HG03064 (cell line): ENCODE measurements around the gene EEF1A2.
"Not testable (repeated sequence)": the region's sequence is repeated elsewhere in the genome, so short reads cannot be mapped to it uniquely, and the experiment has no call there.

Source experiments
- ATAC-seq: cut with Tn5 transposase; IDR thresholded peaks from one replicate; pipeline ENCODE4 v1.9.1; 2021; ENCODE audit warnings: low read depth; ENCODE audit not compliant: unreplicated experiment

The EEF1A2 gene

DNA sequence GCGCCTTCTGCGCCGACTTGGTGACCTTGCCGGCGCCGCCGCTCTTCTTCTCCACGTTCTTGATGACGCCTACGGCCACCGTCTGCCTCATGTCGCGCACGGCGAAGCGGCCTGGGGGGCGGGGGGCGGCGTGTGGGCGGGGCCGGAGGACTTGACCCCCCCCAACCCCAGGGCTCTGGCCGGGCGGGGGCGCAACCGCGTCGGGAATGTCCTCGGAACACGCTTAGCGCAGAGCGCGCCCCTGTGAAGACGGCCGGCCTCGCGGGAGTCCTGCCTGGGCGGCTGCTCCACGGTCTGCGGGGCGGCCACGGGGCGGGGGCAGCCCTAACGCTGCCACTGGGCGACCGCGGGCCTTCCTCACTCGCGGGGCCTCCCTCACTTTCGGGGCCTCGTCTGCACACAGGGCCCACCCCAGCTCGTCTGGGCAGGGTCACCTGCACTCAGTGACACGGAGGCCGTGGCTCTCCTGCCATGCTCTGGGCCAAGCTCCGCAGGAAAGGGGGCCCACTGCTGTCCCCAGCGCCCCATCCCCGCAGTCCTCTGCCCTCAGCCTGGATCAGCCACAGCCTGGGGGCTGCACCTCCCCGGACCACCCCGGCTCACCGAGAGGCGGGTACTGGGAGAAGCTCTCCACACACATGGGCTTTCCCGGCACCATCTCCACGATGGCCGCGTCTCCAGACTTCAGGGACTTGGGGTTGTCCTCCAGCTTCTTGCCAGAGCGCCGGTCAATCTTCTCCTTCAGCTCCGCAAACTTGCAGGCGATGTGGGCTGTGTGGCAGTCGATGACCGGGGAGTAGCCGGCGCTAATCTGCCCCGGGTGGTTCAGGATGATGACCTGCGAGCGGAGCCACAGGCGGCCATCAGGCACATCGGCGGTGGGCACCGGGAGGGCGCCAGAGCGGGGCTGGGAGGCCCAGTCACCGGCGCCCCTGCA is 10.3 kb downstream of the EEF1A2 start:
- no peak for ATAC-seq

GRCh38 chr20:63487781-63488241 is 11.1 kb downstream of the EEF1A2 start:
- no peak for ATAC-seq

- no peak for ATAC-seq
Measured at GRCh38 chr20:63487116-63487764, 11.6 kb downstream of the EEF1A2 start.

GRCh38 chr20:63486300-63486855 is 12.5 kb downstream of the EEF1A2 start:
- no peak for ATAC-seq

- no peak for ATAC-seq
Measured at GRCh38 chr20:63484651-63485403, 14.1 kb downstream of the EEF1A2 start.

GRCh38 chr20:63484236-63484635 is 14.6 kb downstream of the EEF1A2 start:
- no peak for ATAC-seq

DNA sequence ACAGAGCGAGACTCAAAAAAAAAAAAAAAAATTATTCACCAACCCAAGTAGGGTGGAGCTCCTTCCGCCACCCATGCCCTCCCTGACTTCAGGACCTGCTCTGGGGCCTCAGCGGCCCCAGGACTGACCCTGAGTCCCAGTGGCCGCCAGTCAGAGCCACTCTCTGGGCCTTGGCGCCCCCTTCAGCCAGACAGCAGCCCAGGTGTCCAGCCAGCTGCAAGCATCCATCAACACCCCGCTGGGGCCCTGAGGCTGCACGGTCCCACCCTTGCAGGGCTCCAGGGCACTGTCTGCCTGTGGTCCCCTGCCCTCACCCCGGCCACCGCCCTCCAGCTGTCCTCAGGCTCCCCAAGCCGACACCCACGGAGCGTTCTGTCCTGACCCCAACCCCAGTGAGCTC is 15.0 kb downstream of the EEF1A2 start:
- ATAC-seq: no peak

DNA sequence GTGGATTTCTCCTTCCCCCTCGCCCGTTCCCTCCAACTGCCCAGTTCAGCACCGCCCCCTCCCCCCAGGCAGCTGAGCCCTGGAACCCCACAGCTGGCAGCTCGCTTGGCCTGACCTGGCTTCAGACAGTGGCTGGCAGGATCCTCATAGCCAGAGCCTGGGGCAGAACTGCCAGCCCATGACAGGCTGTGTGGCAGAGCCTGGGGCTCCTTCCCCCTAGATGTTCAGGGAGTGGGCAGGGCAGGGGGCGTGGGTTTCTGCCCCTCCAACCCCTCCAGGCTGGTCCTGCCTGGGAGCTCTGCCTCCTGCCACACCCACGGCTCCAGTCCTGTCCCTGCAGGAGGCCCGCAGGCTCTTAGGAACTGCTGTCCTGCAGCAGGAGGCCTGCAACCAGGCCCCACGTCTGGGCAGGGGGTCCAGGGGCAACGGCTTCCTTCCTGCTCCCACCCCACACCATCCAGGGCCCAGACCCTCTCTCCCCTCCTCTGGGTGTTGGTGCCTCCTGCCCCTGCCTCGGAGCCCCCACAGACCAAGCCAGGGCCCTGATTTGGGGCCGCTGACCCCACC is 16.8 kb downstream of the EEF1A2 start:
- no peak for ATAC-seq

GRCh38 chr20:63481503-63481902 is 17.4 kb downstream of the EEF1A2 start:
- ATAC-seq: no peak

DNA sequence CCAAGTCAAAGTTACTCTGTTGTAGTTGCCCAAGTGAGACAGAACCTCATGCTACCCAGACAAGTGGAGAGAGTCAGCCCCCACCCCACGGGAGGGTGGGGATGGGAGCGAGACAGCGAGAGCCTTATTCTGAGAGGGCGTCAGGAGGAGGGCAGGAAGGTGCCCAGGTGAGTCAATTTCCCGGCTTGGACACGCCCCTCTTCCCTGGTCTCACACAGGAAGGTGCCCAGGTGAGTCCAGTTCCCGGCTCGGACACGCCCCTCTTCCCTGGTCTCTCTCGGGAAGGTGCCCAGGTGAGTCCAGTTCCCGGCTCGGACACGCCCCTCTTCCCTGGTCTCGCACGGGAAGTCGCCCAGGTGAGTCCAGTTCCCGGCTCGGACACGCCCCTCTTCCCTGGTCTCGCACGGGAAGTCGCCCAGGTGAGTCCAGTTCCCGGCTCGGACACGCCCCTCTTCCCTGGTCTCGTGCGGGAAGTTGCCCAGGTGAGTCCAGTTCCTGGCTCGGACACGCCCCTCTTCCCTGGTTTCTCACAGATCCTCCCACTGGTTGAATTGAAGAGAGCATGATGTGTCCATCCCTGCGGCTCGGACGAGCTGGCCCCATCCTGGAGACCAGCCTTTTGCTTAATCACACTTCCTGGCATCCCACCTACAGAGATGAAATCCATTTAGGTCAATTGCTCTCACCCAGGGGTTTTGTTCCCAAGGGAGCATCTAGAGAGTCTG is 19.0 kb downstream of the EEF1A2 start:
- not testable (repeated sequence) for ATAC-seq

- no peak for ATAC-seq
Measured at GRCh38 chr20:63478346-63479302, 20.3 kb downstream of the EEF1A2 start.

DNA sequence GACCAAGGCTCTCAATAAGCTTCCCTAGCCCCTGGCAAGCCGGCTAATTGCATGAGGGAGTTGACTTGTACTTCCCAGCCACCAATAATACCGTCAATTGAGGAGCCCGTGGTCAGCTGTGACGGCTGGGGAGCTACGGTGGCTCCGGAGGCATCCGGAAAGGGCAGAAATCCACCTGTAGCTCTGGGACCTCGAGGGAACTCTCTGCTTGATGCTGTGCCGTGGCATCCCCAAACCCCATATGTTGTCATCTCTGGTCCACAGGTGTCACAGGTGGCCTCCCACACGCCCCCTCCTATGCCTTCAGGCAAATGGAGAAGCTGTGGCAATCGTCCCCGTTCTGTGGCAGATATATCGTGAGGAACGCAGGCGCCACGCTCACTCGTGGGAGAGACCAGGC is 20.9 kb downstream of the EEF1A2 start:
- ATAC-seq: no peak

DNA sequence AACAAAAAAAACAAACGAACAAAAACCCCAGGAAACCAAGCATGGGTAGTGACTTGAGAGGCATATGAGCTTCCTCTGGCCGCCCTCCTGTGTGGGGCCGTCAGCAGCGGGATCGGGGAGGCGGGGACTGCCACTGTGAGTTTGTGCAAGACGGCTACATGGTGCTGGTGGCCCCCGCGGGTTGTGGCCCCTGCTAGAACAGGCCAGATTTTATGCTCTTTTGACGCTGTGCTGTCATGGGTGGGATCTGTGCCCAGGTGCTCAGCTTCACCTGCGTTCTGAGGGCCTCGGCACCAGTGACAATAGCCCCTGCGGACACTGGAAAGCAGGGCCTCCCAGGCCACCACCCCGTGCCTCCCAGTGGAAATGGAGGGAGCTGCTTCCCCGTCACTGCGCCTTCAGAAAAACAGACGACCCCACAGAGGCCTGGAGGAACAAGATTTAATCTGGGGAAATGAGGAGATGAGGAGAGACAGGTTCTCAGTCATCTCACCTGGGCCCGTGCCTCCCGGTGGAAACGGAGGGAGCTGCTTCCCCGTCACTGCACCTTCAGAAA is 21.7 kb downstream of the EEF1A2 start:
- no peak for ATAC-seq

DNA sequence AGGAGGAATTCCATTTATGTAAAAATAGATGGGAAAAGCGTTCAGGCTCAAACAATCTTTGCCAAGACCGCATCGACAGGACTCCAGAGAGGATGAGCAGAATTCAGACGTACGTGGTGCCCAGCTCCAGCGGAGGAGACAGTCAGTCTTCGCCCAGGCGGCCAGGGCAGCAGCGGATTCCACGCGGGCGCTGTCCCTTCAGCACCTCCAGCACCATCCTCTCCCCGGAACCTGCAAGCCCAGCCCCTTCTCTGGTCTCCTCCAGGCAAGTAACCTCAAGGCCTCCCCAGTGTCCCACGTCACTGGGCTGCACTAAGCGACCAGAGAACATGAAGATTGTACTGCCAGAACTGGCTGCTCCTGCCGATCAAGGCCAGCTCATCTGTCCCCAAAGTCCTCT is 23.7 kb downstream of the EEF1A2 start:
- no peak for ATAC-seq

DNA sequence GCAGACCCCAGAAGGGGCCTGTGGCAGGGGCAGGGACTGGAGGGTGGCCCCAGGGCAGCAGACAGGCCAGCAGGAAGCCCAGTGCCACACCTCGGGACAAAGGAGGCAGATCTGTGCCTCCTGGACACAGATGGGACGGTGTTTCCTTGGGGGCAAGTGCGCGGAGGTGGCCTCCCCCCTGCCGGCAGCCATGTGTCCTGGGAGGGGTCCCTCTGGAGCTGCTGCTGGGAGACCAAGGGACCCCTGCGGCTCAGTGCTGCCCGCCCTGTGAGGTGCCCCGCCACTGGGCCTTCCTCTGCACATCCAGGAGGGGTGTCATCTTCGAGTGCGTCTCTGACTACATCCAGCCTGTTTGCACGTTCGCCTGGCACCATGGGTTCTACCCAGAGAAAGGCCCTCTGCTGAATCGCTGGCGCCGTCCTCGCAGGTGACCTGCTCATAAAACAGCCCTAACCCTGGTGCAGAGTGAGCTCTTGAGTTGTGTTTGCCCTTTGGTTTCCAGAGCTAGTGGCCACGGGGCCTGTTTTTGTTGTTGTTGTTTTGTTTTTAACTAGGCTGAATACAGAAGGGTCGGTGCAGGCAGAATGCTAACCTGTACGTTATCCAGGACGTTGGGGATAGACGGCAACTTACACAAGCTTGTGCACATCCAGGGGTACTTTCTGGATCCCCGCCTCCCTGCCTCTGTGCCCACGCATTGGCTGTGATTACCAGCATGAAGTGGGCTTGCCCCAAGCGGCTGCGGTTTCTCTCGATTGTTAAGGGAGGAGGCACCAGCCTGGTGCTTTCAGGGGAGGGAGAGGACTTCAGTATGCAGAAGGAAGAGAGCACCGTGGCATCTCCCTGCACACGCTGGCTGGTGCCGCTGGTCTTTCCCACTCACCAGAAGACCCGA is 25.1 kb downstream of the EEF1A2 start:
- no peak for ATAC-seq

DNA sequence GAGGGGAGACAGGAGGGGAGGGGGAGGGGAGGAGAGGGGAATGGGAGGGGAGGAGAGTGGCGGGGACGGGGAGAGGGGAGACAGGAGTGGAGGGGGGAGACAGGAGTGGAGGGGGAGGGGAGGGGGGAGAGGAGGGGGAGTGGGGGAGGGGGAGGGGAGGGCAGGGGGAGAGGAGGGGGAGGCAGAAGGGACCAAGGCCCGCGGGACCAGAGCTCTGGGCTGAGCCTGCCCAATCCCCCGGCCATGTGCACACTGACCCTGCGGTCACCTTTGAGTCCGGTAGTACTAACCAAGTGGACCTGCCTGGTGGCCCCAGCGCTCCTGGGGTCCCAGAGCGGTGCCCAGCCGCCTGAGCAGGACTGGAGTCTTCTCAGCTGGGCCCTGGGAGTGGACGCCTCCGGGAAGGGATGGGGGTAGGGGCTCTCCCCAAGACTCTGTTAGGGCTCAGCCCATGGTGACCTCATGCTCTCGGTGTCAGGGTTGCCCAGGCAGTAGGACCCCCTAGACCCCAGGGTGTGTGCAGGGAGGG is 26.0 kb downstream of the EEF1A2 start:
- ATAC-seq: no peak
